ENCODE data around the gene ABI2. TPM values are rescaled to one million over a fixed set of nuclear protein-coding genes. Genes with fewer than 3 reads are reported as not detected.
"Not testable (repeated sequence)": the region's sequence is repeated elsewhere in the genome, so short reads cannot be mapped to it uniquely, and the experiment has no call there.

The ABI2 gene
- total RNA-seq, 2 donors from 2014 or later, result 35.6 to 38.6 TPM

GRCh38 chr2:203376173-203376572, 48.0 kb downstream of the ABI2 start:
- Mint-ChIP-seq H3K27ac (no peak overlapping the region), H3K4me3 (no peak overlapping the region)
- no peak for ATAC-seq (replicated peaks)

GRCh38 chr2:203379156-203379555, 51.0 kb downstream of the ABI2 start:
- Mint-ChIP-seq H3K4me1 (no peaks in the 10 kb centered on the region), H3K9me3 (no peaks in the 10 kb centered on the region), H3K4me3 (no peak overlapping the region), H3K27me3 (no peaks in the 10 kb centered on the region), H3K36me3 (ENCODE audit: low read depth) (peaks cover 15% of the 10 kb centered on the region), H3K27ac (no peak overlapping the region)
- ATAC-seq (replicated peaks), result no peak

More at GRCh38 chr2:203376173-203376572, 48.0 kb downstream of the ABI2 start:
- Mint-ChIP-seq H3K27me3 (no peaks in the 10 kb centered on the region), H3K4me1 (no peaks in the 10 kb centered on the region), H3K9me3 (no peaks in the 10 kb centered on the region), H3K36me3 (ENCODE audit: low read depth) (no peaks in the 10 kb centered on the region)

GRCh38 chr2:203383038-203383437, 54.8 kb downstream of the ABI2 start:
- Mint-ChIP-seq H3K27ac (no peak overlapping the region), H3K4me3 (no peak overlapping the region), H3K36me3 (ENCODE audit: low read depth) (peaks cover 22% of the 10 kb centered on the region), H3K9me3 (no peaks in the 10 kb centered on the region), H3K4me1 (no peaks in the 10 kb centered on the region), H3K27me3 (no peaks in the 10 kb centered on the region)
- no peak for ATAC-seq (replicated peaks)

GRCh38 chr2:203388153-203388552, 60.0 kb downstream of the ABI2 start:
- peaks cover 27% of the 10 kb centered on the region for H3K36me3 Mint-ChIP-seq (ENCODE audit: low read depth)
- H3K4me3 Mint-ChIP-seq; H3K9me3 Mint-ChIP-seq; H3K4me1 Mint-ChIP-seq; ATAC-seq (replicated peaks); H3K27ac Mint-ChIP-seq; H3K27me3 Mint-ChIP-seq: not testable (repeated sequence)

- no peak for ATAC-seq (replicated peaks)
- Mint-ChIP-seq H3K27ac (no peak overlapping the region), H3K36me3 (ENCODE audit: low read depth) (peaks cover 33% of the 10 kb centered on the region), H3K4me1 (no peaks in the 10 kb centered on the region), H3K4me3 (no peak overlapping the region), H3K9me3 (no peaks in the 10 kb centered on the region), H3K27me3 (no peaks in the 10 kb centered on the region)
These were observed 66.5 kb downstream of the ABI2 start for GRCh38 chr2:203394519-203395227.

GRCh38 chr2:203395858-203396257, 67.7 kb downstream of the ABI2 start:
- no peak overlapping the region for H3K27ac Mint-ChIP-seq
- H3K4me3 Mint-ChIP-seq, result no peak overlapping the region
- no peaks in the 10 kb centered on the region for H3K27me3 Mint-ChIP-seq
- H3K36me3 Mint-ChIP-seq (ENCODE audit: low read depth), result peaks cover 32% of the 10 kb centered on the region
- H3K9me3 Mint-ChIP-seq, result no peaks in the 10 kb centered on the region
- H3K4me1 Mint-ChIP-seq, result no peaks in the 10 kb centered on the region
- no peak for ATAC-seq (replicated peaks)

- peaks cover 34% of the 10 kb centered on the region for H3K36me3 Mint-ChIP-seq (ENCODE audit: low read depth)
- peaks cover 3% of the 10 kb centered on the region for H3K4me1 Mint-ChIP-seq
- no peak for ATAC-seq (replicated peaks)
- no peaks in the 10 kb centered on the region for H3K27me3 Mint-ChIP-seq
- no peak overlapping the region for H3K27ac Mint-ChIP-seq
- H3K4me3 Mint-ChIP-seq, result no peak overlapping the region
- no peaks in the 10 kb centered on the region for H3K9me3 Mint-ChIP-seq
These were observed 68.5 kb downstream of the ABI2 start for GRCh38 chr2:203396667-203397066.

- peaks cover 3% of the 10 kb centered on the region for H3K4me1 Mint-ChIP-seq
- ATAC-seq (replicated peaks), result no peak
- H3K27me3 Mint-ChIP-seq, result no peaks in the 10 kb centered on the region
- no peaks in the 10 kb centered on the region for H3K9me3 Mint-ChIP-seq
- peaks cover 41% of the 10 kb centered on the region for H3K36me3 Mint-ChIP-seq (ENCODE audit: low read depth)
- H3K4me3 Mint-ChIP-seq, result no peak overlapping the region
- H3K27ac Mint-ChIP-seq, result no peak overlapping the region
These were observed 70.8 kb downstream of the ABI2 start for GRCh38 chr2:203399031-203399430.

GRCh38 chr2:203400805-203401585, 72.8 kb downstream of the ABI2 start:
- peaks cover 44% of the 10 kb centered on the region for H3K36me3 Mint-ChIP-seq (ENCODE audit: low read depth)
- no peaks in the 10 kb centered on the region for H3K27me3 Mint-ChIP-seq
- peak overlapping the region; percentile 5 for H3K27ac Mint-ChIP-seq
- H3K4me3 Mint-ChIP-seq, result no peak overlapping the region
- H3K4me1 Mint-ChIP-seq, result peaks cover 3% of the 10 kb centered on the region
- ATAC-seq (replicated peaks), result no peak
- H3K9me3 Mint-ChIP-seq, result no peaks in the 10 kb centered on the region

GRCh38 chr2:203404996-203405395, 76.8 kb downstream of the ABI2 start:
- peaks cover 71% of the 10 kb centered on the region for H3K36me3 Mint-ChIP-seq (ENCODE audit: low read depth)
- H3K4me3 Mint-ChIP-seq, result no peak overlapping the region
- H3K9me3 Mint-ChIP-seq, result no peaks in the 10 kb centered on the region
- H3K4me1 Mint-ChIP-seq, result peaks cover 3% of the 10 kb centered on the region
- H3K27ac Mint-ChIP-seq, result no peak overlapping the region
- ATAC-seq (replicated peaks), result no peak
- no peaks in the 10 kb centered on the region for H3K27me3 Mint-ChIP-seq

GRCh38 chr2:203407496-203407895, 79.3 kb downstream of the ABI2 start:
- peaks cover 68% of the 10 kb centered on the region for H3K36me3 Mint-ChIP-seq (ENCODE audit: low read depth)
- no peaks in the 10 kb centered on the region for H3K9me3 Mint-ChIP-seq
- no peaks in the 10 kb centered on the region for H3K4me1 Mint-ChIP-seq
- no peak for ATAC-seq (replicated peaks)
- no peak overlapping the region for H3K4me3 Mint-ChIP-seq
- H3K27me3 Mint-ChIP-seq, result no peaks in the 10 kb centered on the region
- no peak overlapping the region for H3K27ac Mint-ChIP-seq

GRCh38 chr2:203412546-203413331, 84.5 kb downstream of the ABI2 start:
- no peak overlapping the region for H3K27ac Mint-ChIP-seq
- peak; percentile 14 for ATAC-seq (replicated peaks)
- no peaks in the 10 kb centered on the region for H3K4me1 Mint-ChIP-seq
- peaks cover 38% of the 10 kb centered on the region for H3K36me3 Mint-ChIP-seq (ENCODE audit: low read depth)
- H3K4me3 Mint-ChIP-seq, result no peak overlapping the region
- H3K27me3 Mint-ChIP-seq, result no peaks in the 10 kb centered on the region
- H3K9me3 Mint-ChIP-seq, result peaks cover 1% of the 10 kb centered on the region

- no peaks in the 10 kb centered on the region for H3K4me1 Mint-ChIP-seq
- H3K27ac Mint-ChIP-seq, result no peak overlapping the region
- peaks cover 5% of the 10 kb centered on the region for H3K9me3 Mint-ChIP-seq
- peaks cover 45% of the 10 kb centered on the region for H3K36me3 Mint-ChIP-seq (ENCODE audit: low read depth)
- H3K4me3 Mint-ChIP-seq, result no peak overlapping the region
- H3K27me3 Mint-ChIP-seq, result no peaks in the 10 kb centered on the region
- ATAC-seq (replicated peaks), result no peak
These were observed 85.6 kb downstream of the ABI2 start for GRCh38 chr2:203413796-203414195.

GRCh38 chr2:203418271-203418670, 90.1 kb downstream of the ABI2 start:
- Mint-ChIP-seq H3K27ac (no peak overlapping the region), H3K27me3 (no peaks in the 10 kb centered on the region), H3K4me3 (no peak overlapping the region), H3K4me1 (no peaks in the 10 kb centered on the region), H3K36me3 (ENCODE audit: low read depth) (peaks cover 49% of the 10 kb centered on the region), H3K9me3 (peaks cover 5% of the 10 kb centered on the region)
- ATAC-seq (replicated peaks), result no peak

Data from activated T-helper 17 cell treated with anti-CD3 and anti-CD28 coated beads, Interleukin-2, amount 50 U/mL, for 72 hours (primary cell).